Subcutaneous abdominal adipose tissue (tissue), 5 donors: ENCODE data around the gene AKAP7.

Experiments
- H3K27ac ChIP-seq: one replicate; pipeline ENCODE4 v1.7.0; 2013; ENCODE audit warnings: low read depth, mild to moderate bottlenecking, inconsistent platforms, low read length, moderate library complexity
- H3K27me3 ChIP-seq, 5 donors: one replicate each; pipeline ENCODE4 v1.7.0; 2013; ENCODE audit warnings: low read length in 5 of 5, inconsistent platforms in 1 of 5; ENCODE audit not compliant: control insufficient read depth in 5 of 5, insufficient read depth in 4 of 5
- H3K36me3 ChIP-seq, 5 donors: one replicate each; pipeline ENCODE4 v1.7.0; 2013; ENCODE audit warnings: low read length in 5 of 5; ENCODE audit not compliant: control insufficient read depth in 5 of 5, insufficient read depth in 5 of 5
- H3K4me1 ChIP-seq, 5 donors: one replicate each; pipeline ENCODE4 v1.7.0; 2013; ENCODE audit warnings: low read length in 5 of 5, mild to moderate bottlenecking in 3 of 5, moderate library complexity in 1 of 5; ENCODE audit not compliant: control insufficient read depth in 5 of 5, insufficient read depth in 5 of 5
- H3K4me3 ChIP-seq, 5 donors: one replicate each; pipeline ENCODE4 v1.7.0; 2013; ENCODE audit warnings: low read length in 5 of 5, low read depth in 1 of 5
- H3K9ac ChIP-seq, 5 donors: one replicate each; pipeline ENCODE4 v1.7.0; 2013; ENCODE audit warnings: low read length in 5 of 5, mild to moderate bottlenecking in 4 of 5, moderate library complexity in 3 of 5
- H3K9me3 ChIP-seq, 5 donors: one replicate each; pipeline ENCODE4 v1.7.0; 2013; ENCODE audit warnings: low read length in 5 of 5; ENCODE audit not compliant: control insufficient read depth in 5 of 5
- donor health status: healthy.
- donor health status: healthy.
- donor health status: healthy.
- donor health status: healthy.
- donor health status: healthy.

Gene AKAP7

GRCh38 chr6:131115651-131116050 is 19.6 kb upstream of the AKAP7 start:
- Histone ChIP-seq H3K27ac (no peak overlapping the region), H3K9ac (no peak overlapping the region), H3K4me1 (peaks cover 0 to 15% (median 8%) of the 10 kb centered on the region in 5 donors), H3K27me3 (no peaks in the 10 kb centered on the region), H3K36me3 (no peaks in the 10 kb centered on the region), H3K9me3 (no peaks in the 10 kb centered on the region), H3K4me3 (no peak overlapping the region)

- peaks cover 0 to 15% (median 8%) of the 10 kb centered on the region in 5 donors for H3K4me1 ChIP-seq
- H3K9me3 ChIP-seq, result no peaks in the 10 kb centered on the region
- no peak overlapping the region for H3K9ac ChIP-seq
- H3K4me3 ChIP-seq, result no peak overlapping the region
- no peaks in the 10 kb centered on the region for H3K36me3 ChIP-seq
- no peak overlapping the region for H3K27ac ChIP-seq
- H3K27me3 ChIP-seq, result no peaks in the 10 kb centered on the region
These were observed 18.9 kb upstream of the AKAP7 start for GRCh38 chr6:131116321-131116720.

- H3K36me3 ChIP-seq, result no peaks in the 10 kb centered on the region
- no peak overlapping the region for H3K27ac ChIP-seq
- H3K4me3 ChIP-seq, result no peak overlapping the region
- H3K27me3 ChIP-seq, result no peaks in the 10 kb centered on the region
- no peak overlapping the region for H3K9ac ChIP-seq
- H3K9me3 ChIP-seq, result no peaks in the 10 kb centered on the region
- peaks cover 0 to 15% (median 8%) of the 10 kb centered on the region in 5 donors for H3K4me1 ChIP-seq
These were observed 18.4 kb upstream of the AKAP7 start for GRCh38 chr6:131116755-131117360.

- Histone ChIP-seq H3K9ac (no peak overlapping the region), H3K27ac (no peak overlapping the region), H3K27me3 (no peaks in the 10 kb centered on the region), H3K9me3 (no peaks in the 10 kb centered on the region), H3K4me3 (no peak overlapping the region), H3K36me3 (no peaks in the 10 kb centered on the region), H3K4me1 (peaks cover 0 to 15% (median 8%) of the 10 kb centered on the region in 5 donors)
These were observed 17.4 kb upstream of the AKAP7 start for GRCh38 chr6:131117878-131118277.

- Histone ChIP-seq H3K9ac (no peak overlapping the region), H3K9me3 (no peaks in the 10 kb centered on the region), H3K27ac (no peak overlapping the region), H3K4me3 (no peak overlapping the region), H3K27me3 (no peaks in the 10 kb centered on the region), H3K36me3 (no peaks in the 10 kb centered on the region), H3K4me1 (peaks cover 0 to 8% (median 3%) of the 10 kb centered on the region in 5 donors)
These were observed 13.3 kb upstream of the AKAP7 start for GRCh38 chr6:131122007-131122406.

- no peak overlapping the region for H3K9ac ChIP-seq
- H3K9me3 ChIP-seq, result no peaks in the 10 kb centered on the region
- H3K4me1 ChIP-seq, result peaks cover 0 to 8% (median 3%) of the 10 kb centered on the region in 5 donors
- no peaks in the 10 kb centered on the region for H3K36me3 ChIP-seq
- no peak overlapping the region for H3K27ac ChIP-seq
- no peaks in the 10 kb centered on the region for H3K27me3 ChIP-seq
- no peak overlapping the region for H3K4me3 ChIP-seq
These were observed 12.8 kb upstream of the AKAP7 start for GRCh38 chr6:131122516-131122915.

GRCh38 chr6:131124336-131125071 is 10.8 kb upstream of the AKAP7 start:
- Histone ChIP-seq H3K36me3 (no peaks in the 10 kb centered on the region), H3K27me3 (no peaks in the 10 kb centered on the region), H3K4me1 (peaks cover 0 to 8% (median 3%) of the 10 kb centered on the region in 5 donors), H3K9me3 (no peaks in the 10 kb centered on the region), H3K4me3 (no peak overlapping the region), H3K27ac (no peak overlapping the region), H3K9ac (no peak overlapping the region)

- Histone ChIP-seq H3K4me3 (no peak overlapping the region), H3K27ac (no peak overlapping the region), H3K9me3 (no peaks in the 10 kb centered on the region), H3K9ac (no peak overlapping the region), H3K36me3 (no peaks in the 10 kb centered on the region), H3K27me3 (no peaks in the 10 kb centered on the region), H3K4me1 (peaks cover 0 to 6% (median 0%) of the 10 kb centered on the region in 5 donors)
These were observed 9.8 kb upstream of the AKAP7 start for GRCh38 chr6:131125431-131125830.

GRCh38 chr6:131129689-131130553 is 5.3 kb upstream of the AKAP7 start:
- Histone ChIP-seq H3K27me3 (no peaks in the 10 kb centered on the region), H3K4me3 (no peak overlapping the region), H3K9ac (no peak overlapping the region), H3K9me3 (no peaks in the 10 kb centered on the region), H3K27ac (no peak overlapping the region), H3K36me3 (no peaks in the 10 kb centered on the region), H3K4me1 (peaks cover 3 to 7% (median 5%) of the 10 kb centered on the region in 5 donors)

GRCh38 chr6:131130554-131130940 is 4.7 kb upstream of the AKAP7 start:
- Histone ChIP-seq H3K9ac (no peak overlapping the region), H3K4me1 (peaks cover 3 to 9% (median 7%) of the 10 kb centered on the region in 5 donors), H3K36me3 (no peaks in the 10 kb centered on the region)

More at GRCh38 chr6:131130554-131130940, 4.7 kb upstream of the AKAP7 start:
- Histone ChIP-seq H3K27me3 (no peaks in the 10 kb centered on the region), H3K27ac (no peak overlapping the region), H3K4me3 (no peak overlapping the region), H3K9me3 (no peaks in the 10 kb centered on the region)
